ENCODE measurements around the gene SERPINA3.

DNA sequence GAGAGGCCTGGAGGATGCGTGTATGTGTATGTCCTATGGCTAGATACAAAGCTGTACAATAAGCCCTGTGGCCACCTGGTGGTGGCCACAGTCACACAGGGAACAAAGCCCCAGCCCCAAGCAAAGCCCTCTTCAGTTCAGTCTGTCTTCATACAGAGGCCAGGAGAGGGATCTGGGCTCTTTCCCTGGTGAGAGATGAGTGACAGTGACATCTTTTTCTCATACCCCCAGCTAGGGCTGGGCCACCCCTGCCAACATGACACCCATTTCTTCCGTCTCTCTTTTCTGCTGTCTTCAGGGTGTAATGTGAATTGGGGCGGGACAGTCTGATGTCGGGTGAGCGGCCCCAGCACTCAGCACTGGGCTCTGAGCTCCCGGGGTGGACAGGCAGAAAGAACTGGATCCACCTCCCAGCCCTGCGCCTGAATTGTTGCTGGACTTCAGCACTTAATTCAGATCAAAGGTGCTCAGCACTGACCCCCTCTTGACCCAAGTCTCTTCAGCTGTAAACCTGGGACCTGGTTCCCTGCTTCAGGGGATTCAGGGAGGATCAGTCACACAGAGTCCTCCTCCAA, 59.8 kb downstream of the SERPINA3 start:
- no peak for TF ChIP-seq POLR2A (IDR thresholded peaks at IDR 0.05)
- peak in 1 of 12 donors; percentile 18 for TF ChIP-seq CTCF (IDR thresholded peaks at IDR 0.05)
